Measurements from ENCODE around the gene OTOP3.
"Not testable (repeated sequence)": the region's sequence is repeated elsewhere in the genome, so short reads cannot be mapped to it uniquely, and the experiment has no call there.

The OTOP3 gene

GRCh38 chr17:74935585-74936469, at the start of gene OTOP3:
OTOP3 (plus strand) TSS chr17:74935898; CDS start chr17:74935922, 24 bp downstream.
- DNase-seq (ENCODE audit: low spot score), result no peak

- no peak for DNase-seq (ENCODE audit: low spot score)
Observed at GRCh38 chr17:74888469-74888868, 47.2 kb upstream of the OTOP3 start.

GRCh38 chr17:74890554-74890953, 45.1 kb upstream of the OTOP3 start:
- no peak for DNase-seq (ENCODE audit: low spot score)

GRCh38 chr17:74892013-74892841, 43.5 kb upstream of the OTOP3 start:
- no peak for DNase-seq (ENCODE audit: low spot score)

GRCh38 chr17:74892974-74893911, 42.5 kb upstream of the OTOP3 start, which contains the start of gene FADS6:
FADS6 (minus strand) TSS chr17:74893633; CDS start chr17:74893595, 38 bp downstream.
- DNase-seq (ENCODE audit: low spot score), result no peak

- no peak for DNase-seq (ENCODE audit: low spot score)
Observed at GRCh38 chr17:74893936-74894671, 41.6 kb upstream of the OTOP3 start.

GRCh38 chr17:74898376-74898946, 37.2 kb upstream of the OTOP3 start:
- DNase-seq (ENCODE audit: low spot score), result no peak

- DNase-seq (ENCODE audit: low spot score), result no peak
Observed at GRCh38 chr17:74900208-74900607, 35.5 kb upstream of the OTOP3 start.

- DNase-seq (ENCODE audit: low spot score), result no peak
Observed at GRCh38 chr17:74901353-74902135, 34.2 kb upstream of the OTOP3 start.

GRCh38 chr17:74903034-74903433, 32.7 kb upstream of the OTOP3 start:
- no peak for DNase-seq (ENCODE audit: low spot score)

- no peak for DNase-seq (ENCODE audit: low spot score)
Observed at GRCh38 chr17:74903671-74904070, 32.0 kb upstream of the OTOP3 start.

- DNase-seq (ENCODE audit: low spot score), result no peak
Observed at GRCh38 chr17:74904687-74905409, 30.9 kb upstream of the OTOP3 start.

GRCh38 chr17:74906214-74906793, 29.4 kb upstream of the OTOP3 start:
- DNase-seq (ENCODE audit: low spot score), result not testable (repeated sequence)

GRCh38 chr17:74907012-74907411, 28.7 kb upstream of the OTOP3 start:
- no peak for DNase-seq (ENCODE audit: low spot score)

GRCh38 chr17:74909097-74909496, 26.6 kb upstream of the OTOP3 start:
- not testable (repeated sequence) for DNase-seq (ENCODE audit: low spot score)

- DNase-seq (ENCODE audit: low spot score), result not testable (repeated sequence)
Observed at GRCh38 chr17:74911423-74911822, 24.3 kb upstream of the OTOP3 start.

GRCh38 chr17:74916136-74916850, 19.4 kb upstream of the OTOP3 start:
- DNase-seq (ENCODE audit: low spot score), result no peak

- DNase-seq (ENCODE audit: low spot score), result no peak
Observed at GRCh38 chr17:74916851-74917199, 18.9 kb upstream of the OTOP3 start.

All from hepatic stellate cell (primary cell).